ENCODE measurements around the gene PITX2. TPM values are rescaled to one million over a fixed set of nuclear protein-coding genes. Genes with fewer than 3 reads are reported as not detected.

Gene PITX2
- total and polyA plus RNA-seq, 2 of the 8 experiments (the other 6 are each of a cell fraction or from before 2014, with no cell fraction given) = 0.09 to 0.67 TPM

DNA sequence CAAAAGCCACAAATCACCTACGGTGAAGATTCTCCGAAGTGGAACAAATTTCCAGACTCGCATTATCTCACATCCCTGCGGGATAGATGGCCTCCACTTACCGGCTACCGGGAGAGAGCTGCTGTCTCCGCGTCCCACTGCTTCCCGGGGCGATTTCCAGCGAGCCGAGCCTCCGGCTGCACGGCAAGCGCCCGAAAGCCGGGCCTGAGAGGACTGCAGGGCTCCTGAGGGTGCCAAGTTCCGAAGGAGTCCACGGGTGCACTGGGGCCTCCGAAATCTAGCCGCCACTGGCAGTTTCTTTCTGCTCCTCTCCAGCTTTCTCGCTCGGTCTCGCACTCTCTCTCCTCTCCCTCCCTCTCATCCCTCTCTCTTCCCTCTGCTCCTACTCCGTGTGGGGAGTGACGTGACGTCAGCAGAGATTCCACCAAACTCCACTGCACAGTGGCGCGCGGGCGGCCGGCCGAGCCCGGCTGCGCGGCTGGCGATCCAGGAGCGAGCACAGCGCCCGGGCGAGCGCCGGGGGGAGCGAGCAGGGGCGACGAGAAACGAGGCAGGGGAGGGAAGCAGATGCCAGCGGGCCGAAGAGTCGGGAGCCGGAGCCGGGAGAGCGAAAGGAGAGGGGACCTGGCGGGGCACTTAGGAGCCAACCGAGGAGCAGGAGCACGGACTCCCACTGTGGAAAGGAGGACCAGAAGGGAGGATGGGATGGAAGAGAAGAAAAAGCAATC, 14.0 kb upstream of the PITX2 start:
- Histone ChIP-seq H3K18ac (ENCODE audit: extremely low read depth, low read length) (peak overlapping the region; percentile 76; the same call in 1 of the 2 replicates), H3K27me3 (replicated peaks in 1 of 4; ENCODE audit: control insufficient read depth in 3 of 4, extremely low read depth in 1 of 4, insufficient read depth in 3 of 4, low read length in 3 of 4) (peaks cover 56 to 100% (median 88%) of the 10 kb centered on the region in 4 experiments), H3K23ac (ENCODE audit: insufficient read length) (no peak overlapping the region), H3K36me3 (ENCODE audit: control insufficient read depth in 2 of 4, insufficient read depth in 4 of 4, low read length in 3 of 4) (no peaks in the 10 kb centered on the region; a peak in 1 of 8 replicates), H3K23me2 (ENCODE audit: low read depth, low read length) (peaks cover 26% of the 10 kb centered on the region), H3K4ac (replicated peaks; ENCODE audit: insufficient read length, low read depth, low read length) (no peak overlapping the region), H4K20me1 (replicated peaks in 1 of 2; ENCODE audit: control insufficient read depth in 1 of 2, insufficient read depth in 2 of 2, low read length in 2 of 2) (peaks cover 3 to 16% of the 10 kb centered on the region in 2 experiments), H4K91ac (replicated peaks; ENCODE audit: insufficient read length, low read length) (no peak overlapping the region), H4K5ac (ENCODE audit: insufficient read length, low read depth, low read length) (no peak overlapping the region), H2BK5ac (ENCODE audit: low read depth, low read length) (no peak overlapping the region), H4K8ac (ENCODE audit: extremely low read depth, insufficient read depth, low read length) (peak overlapping the region; percentile 68), H3K79me2 (ENCODE audit: control insufficient read depth in 1 of 2, insufficient read depth in 2 of 2, low read length in 2 of 2) (no peaks in the 10 kb centered on the region), H3K4me1 (replicated peaks in 1 of 4; ENCODE audit: control insufficient read depth in 3 of 4, insufficient read depth in 4 of 4, low read length in 3 of 4) (peaks cover 7 to 40% (median 14%) of the 10 kb centered on the region in 4 experiments), H3K9me3 (ENCODE audit: insufficient read depth in 2 of 2, low read depth in 1 of 2, low read length in 1 of 2) (no peaks in the 10 kb centered on the region), H3K4me3 (ENCODE audit: extremely low read depth in 1 of 4, insufficient read depth in 2 of 4, low read depth in 3 of 4, low read length in 4 of 4) (peak overlapping the region; percentile 62 to 75 (median 65)), H2AK5ac (ENCODE audit: low read depth, low read length) (no peak overlapping the region), H3K56ac (replicated peaks; ENCODE audit: insufficient read length, low read depth, low read length) (no peak overlapping the region), H3K4me2 (ENCODE audit: insufficient read depth in 1 of 2, low read depth in 2 of 2, low read length in 2 of 2) (peak overlapping the region; percentile 93), H3K9ac (replicated peaks in 1 of 4; ENCODE audit: extremely low read depth in 1 of 4, low read depth in 3 of 4, low read length in 3 of 4) (no peak overlapping the region; a peak in 1 of 7 replicates), H3K14ac (ENCODE audit: insufficient read length) (no peak overlapping the region), H2BK15ac (ENCODE audit: low read length) (0 out of 2 replicates have a peak overlapping the region, but pooled peaks have one; percentile 63), H2AFZ (ENCODE audit: low read length) (peak overlapping the region; percentile 73; the same call in 1 of the 2 replicates), H3K27ac (ENCODE audit: low read depth, low read length) (no peak overlapping the region), H3K79me1 (ENCODE audit: low read depth, low read length) (no peaks in the 10 kb centered on the region; the same call in 1 of the 2 replicates), H2BK120ac (replicated peaks; ENCODE audit: low read depth, low read length) (no peak overlapping the region), H2BK20ac (ENCODE audit: low read length) (no peak overlapping the region), H2BK12ac (ENCODE audit: low read depth, low read length) (0 out of 2 replicates have a peak overlapping the region, but pooled peaks have one; percentile 91)
- ChIA-PET POLR2A (ENCODE audit: partially characterized antibody) (interaction anchor here (1.3 to 2.5 kb wide), 4 partner anchors 14 to 21 kb away, joined by 4 to 12 read pairs (median 6); partner anchors contain the start of gene PITX2), CTCF (ENCODE audit: partially characterized antibody) (interaction anchor here (0.6 to 1.8 kb wide), 3 partner anchors 8 to 500 kb away, joined by 3 to 10 read pairs (median 4); partner anchors contain the start of gene PITX2)
- WGBS, 2 experiments (ENCODE audit: extremely low coverage in 1 of 2, insufficient coverage in 1 of 2, insufficient read length in 1 of 2, insufficient replicate concordance in 2 of 2, low coverage in 1 of 2, low lambda C conversion rate in 2 of 2, missing lambda C conversion rate in 1 of 2) = 1% methylated on average over 55 of the region's 56 CpGs; no CpG with 5 or more reads in 1 of the 2 experiments
- FAIRE-seq (no peak), DNase-seq (ENCODE audit: low read depth in 1 of 2, low spot score in 2 of 2) (peak in 1 of 2 experiments; percentile 89)
- TF ChIP-seq NRF1 (IDR thresholded peaks at IDR 0.05; ENCODE audit: low read depth, low read length) (no peak), ZNF274 (IDR thresholded peaks at IDR 0.05; ENCODE audit: borderline replicate concordance, extremely low read depth, low read length) (no peak), POLR2AphosphoS5 (IDR thresholded peaks at IDR 0.05; ENCODE audit: low read depth, low read length) (no peak), HDAC6 (IDR thresholded peaks at IDR 0.05; ENCODE audit: low read depth, low read length) (no peak), JUND (IDR thresholded peaks at IDR 0.05; ENCODE audit: low read length) (no peak), CREB1 (IDR thresholded peaks at IDR 0.05) (peak; percentile 79), KDM1A (IDR thresholded peaks at IDR 0.05; ENCODE audit: borderline replicate concordance, low read length) (0 out of 2 replicates have a peak, but pooled peaks have one; percentile 19), PHF8 (conservative IDR thresholded peaks at IDR 0.05; ENCODE audit: low read depth, low read length) (no peak), TCF12 (IDR thresholded peaks at IDR 0.05; ENCODE audit: low read depth, low read length) (no peak), RNF2 (IDR thresholded peaks at IDR 0.05; ENCODE audit: borderline replicate concordance, low read depth, low read length, missing control alignments, poor library complexity, severe bottlenecking) (peak; percentile 82), SIN3A (conservative IDR thresholded peaks at IDR 0.05 in 1 of 2, IDR thresholded peaks at IDR 0.05 in 1 of 2; ENCODE audit: low read depth in 1 of 2, low read length in 2 of 2) (no peak), EGR1 (IDR thresholded peaks at IDR 0.05; ENCODE audit: borderline replicate concordance, low read depth, low read length) (peak; percentile 67)
